NB4 (cell line): ENCODE measurements around the gene FTCD.

Experiments
- DNase-seq: peaks from one replicate; pipeline ENCODE4 v3.0.0; 2010; ENCODE audit warnings: low read depth
- H3K4me3 ChIP-seq: one replicate; pipeline ENCODE4 v1.5.1; 2011; ENCODE audit warnings: mild to moderate bottlenecking, low read depth, low read length, moderate library complexity
- MYC ChIP-seq: IDR thresholded peaks from 2 replicates; pipeline ENCODE4 v1.6.1; 2011; ENCODE audit warnings: low read depth, low read length
- POLR2A ChIP-seq: IDR thresholded peaks from 2 replicates; pipeline ENCODE4 v1.6.1; 2011; ENCODE audit warnings: mild to moderate bottlenecking; ENCODE audit not compliant: insufficient read length; ENCODE audit errors: extremely low read depth
- TF ChIP-seq, protein P1 (sequence below): IDR thresholded peaks from one replicate; pipeline ENCODE4 v1.5.1; 2012; ENCODE audit warnings: low read depth, low read length
- TF ChIP-seq, protein P2 (sequence below): IDR thresholded peaks from 2 replicates; pipeline ENCODE4 v1.6.1; 2011; ENCODE audit warnings: low read depth, low read length

Gene FTCD

DNA sequence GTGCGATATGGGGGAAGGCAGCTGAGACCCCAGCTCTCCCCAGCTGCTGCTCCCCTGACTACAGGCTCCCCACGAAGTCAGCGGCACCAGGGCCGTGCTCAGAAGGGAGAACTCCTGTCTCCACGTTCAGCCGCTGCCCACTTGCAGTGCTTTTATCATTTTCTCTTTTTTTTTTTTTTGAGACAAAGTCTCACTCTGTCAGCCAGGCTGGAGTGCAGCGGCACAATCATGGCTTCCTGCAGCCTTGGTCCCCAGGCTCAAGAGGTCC lies 933 bp upstream of the FTCD start:
- DNase-seq = no peak
- H3K4me3 ChIP-seq = no peak overlapping the region
- TF ChIP-seq, protein P1, sequence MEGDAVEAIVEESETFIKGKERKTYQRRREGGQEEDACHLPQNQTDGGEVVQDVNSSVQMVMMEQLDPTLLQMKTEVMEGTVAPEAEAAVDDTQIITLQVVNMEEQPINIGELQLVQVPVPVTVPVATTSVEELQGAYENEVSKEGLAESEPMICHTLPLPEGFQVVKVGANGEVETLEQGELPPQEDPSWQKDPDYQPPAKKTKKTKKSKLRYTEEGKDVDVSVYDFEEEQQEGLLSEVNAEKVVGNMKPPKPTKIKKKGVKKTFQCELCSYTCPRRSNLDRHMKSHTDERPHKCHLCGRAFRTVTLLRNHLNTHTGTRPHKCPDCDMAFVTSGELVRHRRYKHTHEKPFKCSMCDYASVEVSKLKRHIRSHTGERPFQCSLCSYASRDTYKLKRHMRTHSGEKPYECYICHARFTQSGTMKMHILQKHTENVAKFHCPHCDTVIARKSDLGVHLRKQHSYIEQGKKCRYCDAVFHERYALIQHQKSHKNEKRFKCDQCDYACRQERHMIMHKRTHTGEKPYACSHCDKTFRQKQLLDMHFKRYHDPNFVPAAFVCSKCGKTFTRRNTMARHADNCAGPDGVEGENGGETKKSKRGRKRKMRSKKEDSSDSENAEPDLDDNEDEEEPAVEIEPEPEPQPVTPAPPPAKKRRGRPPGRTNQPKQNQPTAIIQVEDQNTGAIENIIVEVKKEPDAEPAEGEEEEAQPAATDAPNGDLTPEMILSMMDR = no peak
- TF ChIP-seq POLR2A = no peak

DNA sequence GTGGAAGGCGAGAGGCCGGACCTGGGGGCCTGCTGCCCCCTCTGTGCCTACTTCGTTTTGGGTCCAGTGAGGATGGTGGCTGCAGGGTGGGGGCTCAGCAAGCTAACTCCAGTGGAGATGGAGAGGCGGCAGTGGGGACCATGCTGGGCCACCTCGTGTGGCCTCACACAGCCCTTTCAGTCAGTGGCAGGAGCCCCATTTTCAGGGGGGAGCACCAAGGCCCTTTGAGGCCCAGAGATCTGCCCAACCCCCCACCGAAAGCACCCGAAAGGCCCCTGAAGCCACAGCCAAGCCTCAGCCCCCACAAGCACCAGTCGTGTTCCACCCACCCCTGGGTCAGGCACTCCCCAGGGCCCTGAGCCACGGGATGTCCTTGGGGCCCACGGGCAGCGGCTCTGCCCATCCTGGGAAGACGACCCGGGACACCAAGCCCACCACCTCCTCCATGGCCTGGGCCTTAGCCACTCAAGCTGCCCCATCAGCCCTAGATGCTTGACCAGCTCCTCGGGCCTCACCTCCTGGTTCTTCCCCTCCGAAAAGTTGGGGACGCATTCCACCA lies 345 bp downstream of the FTCD start:
- H3K4me3 ChIP-seq = no peak overlapping the region
- DNase-seq = no peak
- TF ChIP-seq, protein P1 = no peak
- no peak for TF ChIP-seq POLR2A

DNA sequence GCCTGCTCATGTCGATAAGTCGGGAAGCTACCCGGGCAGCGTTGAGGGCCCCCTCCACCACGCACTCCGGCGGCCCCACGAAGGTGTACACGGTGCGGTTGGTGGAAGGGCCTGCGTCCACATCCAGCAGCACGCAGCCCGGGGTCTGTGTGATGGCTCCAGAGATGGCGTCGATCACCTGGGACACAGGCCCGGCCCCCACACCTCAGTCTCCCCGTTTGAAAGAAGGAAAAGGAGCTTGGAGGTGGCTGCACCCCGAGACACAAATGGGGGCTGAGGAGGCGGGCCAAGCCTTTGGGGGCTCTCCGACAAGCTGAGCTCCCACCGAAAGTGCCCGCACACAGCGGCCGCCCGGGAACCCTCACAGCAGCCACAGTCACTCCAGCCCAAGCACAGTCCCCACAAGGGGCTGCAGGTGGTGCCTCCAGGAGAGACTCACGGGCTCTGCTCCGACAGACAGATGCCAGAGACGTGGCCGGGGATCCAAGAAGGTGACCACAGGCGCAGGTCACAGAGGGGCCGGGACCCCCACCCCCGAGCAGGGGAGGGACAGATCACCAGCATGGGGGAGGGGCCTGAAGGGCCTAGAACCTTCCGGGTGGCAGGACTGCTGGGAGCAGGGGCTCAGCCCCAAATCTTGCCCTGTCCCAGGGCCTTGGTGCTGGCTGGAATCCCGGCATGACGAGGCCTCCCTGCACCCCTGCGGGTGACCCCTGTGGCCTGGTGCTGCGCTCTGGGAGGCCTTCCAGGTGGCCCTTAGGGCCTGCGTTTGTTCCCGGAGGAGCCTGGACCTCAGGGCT lies 1.0 kb downstream of the FTCD start:
- H3K4me3 ChIP-seq = no peak overlapping the region
- no peak for TF ChIP-seq POLR2A
- TF ChIP-seq, protein P1 = no peak
- no peak for TF ChIP-seq MYC
- TF ChIP-seq, protein P2, sequence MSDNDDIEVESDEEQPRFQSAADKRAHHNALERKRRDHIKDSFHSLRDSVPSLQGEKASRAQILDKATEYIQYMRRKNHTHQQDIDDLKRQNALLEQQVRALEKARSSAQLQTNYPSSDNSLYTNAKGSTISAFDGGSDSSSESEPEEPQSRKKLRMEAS = no peak
- DNase-seq = no peak

DNA sequence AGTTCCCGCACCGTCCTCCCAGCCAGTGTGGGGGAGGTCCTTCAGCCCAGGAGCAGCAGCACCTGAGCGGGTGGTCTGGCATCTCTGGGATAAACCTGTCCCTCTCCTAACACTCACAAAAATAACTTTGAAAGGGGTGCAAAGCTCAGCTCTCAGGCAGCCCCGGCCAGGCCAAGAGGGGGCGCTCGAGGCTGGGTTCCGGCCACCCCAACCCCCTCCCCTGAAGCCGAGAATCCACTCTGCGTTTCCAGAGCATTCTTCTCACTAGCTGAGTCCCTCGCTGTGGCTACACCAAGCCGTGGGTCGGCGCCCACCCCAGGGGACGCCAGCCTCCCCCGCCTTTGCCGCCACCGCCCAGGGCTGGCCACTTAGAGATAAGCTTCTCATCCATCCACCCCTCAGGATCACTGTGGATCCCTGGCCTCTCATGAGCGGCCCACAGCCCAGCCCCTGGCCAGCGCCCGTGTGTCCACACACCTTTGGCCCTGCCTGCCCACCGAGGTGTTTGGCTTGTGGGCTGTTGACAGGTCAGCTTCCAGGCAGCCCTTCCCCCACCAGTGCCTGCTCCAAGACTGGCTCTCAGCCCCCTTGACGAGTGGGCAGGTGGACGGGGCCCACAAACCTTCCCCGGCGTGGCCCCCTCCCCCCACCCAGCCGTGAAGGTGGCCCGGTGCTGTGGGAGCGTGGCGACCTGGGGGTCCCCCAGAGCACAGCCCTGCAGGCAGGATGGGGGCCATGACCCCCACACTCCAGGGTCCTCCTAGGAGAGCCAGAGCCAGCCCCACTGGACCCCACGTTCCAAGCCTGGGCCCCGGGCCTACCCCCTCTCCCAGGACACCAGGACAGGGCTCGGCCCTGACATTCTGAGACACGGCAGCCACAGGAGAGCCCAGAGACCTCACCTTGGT lies 1.9 kb downstream of the FTCD start:
- no peak for TF ChIP-seq MYC
- TF ChIP-seq, protein P1 = peak; percentile 78
- TF ChIP-seq POLR2A = no peak
- H3K4me3 ChIP-seq = no peak overlapping the region
- DNase-seq = peak; percentile 63

DNA sequence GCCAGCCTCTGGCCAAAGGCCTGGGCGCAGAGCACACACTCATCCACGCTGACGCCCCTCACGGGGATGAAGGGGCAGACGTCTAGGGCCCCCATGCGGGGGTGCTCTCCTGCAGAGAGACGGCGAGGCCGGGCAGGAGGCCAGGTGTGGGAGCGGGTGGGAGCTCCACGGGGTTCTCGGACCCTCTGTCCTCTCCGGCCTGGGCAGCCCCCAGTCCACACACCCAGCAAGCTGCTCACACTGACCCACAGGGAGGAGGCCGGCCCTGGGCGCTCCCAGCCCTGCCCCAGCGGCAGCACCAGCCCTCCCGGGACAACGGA lies 2.5 kb downstream of the FTCD start:
- TF ChIP-seq, protein P1 = no peak
- TF ChIP-seq, protein P2 = no peak
- no peak for TF ChIP-seq MYC
- no peak for DNase-seq
- H3K4me3 ChIP-seq = no peak overlapping the region
